Heart left ventricle (tissue), 16 donors: Measurements from ENCODE around the gene NDUFAB1. TPM values are rescaled to one million over a fixed set of nuclear protein-coding genes. Genes with fewer than 3 reads are reported as not detected.

Experiments used
- ATAC-seq, 4 donors: fragments of 200-7000 bp; cut with Tn5 transposase; one replicate each; pipeline ENCODE4 v1.9.1; 2020 to 2022; ENCODE audit warnings: moderate library complexity in 4 of 4, mild to moderate bottlenecking in 3 of 4, moderate number of reproducible peaks in 1 of 4
- DNase-seq, 5 donors: peaks; one replicate each; pipeline ENCODE4 v3.0.0-alpha.2; 2020
- H3K27ac ChIP-seq, 12 donors: fragments of 200-600 bp; sonication (generic) in 4 of 12; one replicate each; pipeline versions ENCODE4 v1.5.0 to v1.8.0; 2016 to 2022; ENCODE audit warnings: mild to moderate bottlenecking in 2 of 12
- H3K27me3 ChIP-seq, 9 donors: fragments of 200-600 bp; sonication (generic) in 2 of 9; one replicate each; pipeline versions ENCODE4 v1.5.1 to v1.8.0; 2016 to 2022; ENCODE audit warnings: mild to moderate bottlenecking in 3 of 9
- H3K36me3 ChIP-seq, 9 donors: fragments of 200-600 bp; sonication (generic) in 2 of 9; one replicate each; pipeline versions ENCODE4 v1.5.0 to v1.8.0; 2018 to 2022; ENCODE audit warnings: mild to moderate bottlenecking in 2 of 9
- H3K4me1 ChIP-seq, 12 donors: fragments of 200-600 bp; sonication (generic) in 4 of 12; one replicate each; pipeline versions ENCODE4 v1.5.0 to v1.8.0; 2016 to 2022; ENCODE audit warnings: mild to moderate bottlenecking in 3 of 12
- H3K4me3 ChIP-seq, 12 donors: fragments of 200-600 bp; sonication (generic) in 4 of 12; one replicate each; pipeline versions ENCODE4 v1.5.0 to v1.8.0; 2017 to 2022; ENCODE audit warnings: mild to moderate bottlenecking in 9 of 12, moderate library complexity in 4 of 12
- H3K9me3 ChIP-seq, 12 donors: fragments of 200-600 bp; sonication (generic) in 4 of 12; one replicate each; pipeline versions ENCODE4 v1.5.0 to v1.8.0; 2016 to 2022; ENCODE audit warnings: mild to moderate bottlenecking in 1 of 12
- CTCF ChIP-seq, 12 donors: fragments of 200-600 bp; sonication (generic) in 4 of 12; IDR thresholded peaks; one replicate each; pipeline versions ENCODE4 v1.5.0 to v1.8.0; 2018 to 2022; ENCODE audit warnings: antibody characterized with exemption in 12 of 12, mild to moderate bottlenecking in 5 of 12
- POLR2A ChIP-seq, 2 donors: fragments of 450-650 bp; IDR thresholded peaks; one replicate each; pipeline ENCODE4 v1.6.1; 2017; ENCODE audit warnings: antibody characterized with exemption in 2 of 2, mild to moderate bottlenecking in 2 of 2, moderate library complexity in 2 of 2
- WGBS, 4 donors: extraction: QIAGEN DNeasy Blood & Tissue Kit in 2 of 4; methylation state at CpG; one replicate each; pipeline versions ENCODE4 v1.1.5 to v1.1.7; 2013 to 2018; 5-methylcytosine and 5-hydroxymethylcytosine counted together
- intact Hi-C, 10 donors: fragments of 100-400 bp; cut with DNase I; formaldehyde crosslinking; loops; one replicate each; pipeline versions ENCODE4 v1.11.1 to v1.14.2; 2022
- polyA plus RNA-seq, 2 donors: library from polyadenylated mRNA; stranded (reverse); fragments of 200-250 nt; gene quantifications; one replicate each; pipeline ENCODE4 v1.2.3, GENCODE V29; 2013
- total RNA-seq, 9 donors: library from RNA; depleted of rRNA in 2 of 9; stranded (reverse); fragments of >200 nt in 2 of 9; fragmentation: NEBNext Ultra II Directional in 3 of 9; extraction: Animal tissue kit (Norgen Biotek cat#: 25700) in 3 of 9; gene quantifications; one replicate each; pipeline versions ENCODE4 v1.1.0 to v1.2.4, GENCODE V29; 2016 to 2023
- donor health status: ischemic (EF 13 %, LVEDD 7.1; RV severe dilation, severe dysfunction).
- donor health status: healthy with polysubstance abuse.
- donor health status: DM: no; HTN: yes; CAD: no.
- donor health status: DM: no; HTN: no; CAD: no.
- donor health status: ischemic (EF 25% LVEDD 6.9; RV normal size, moderate dysfunction).
- donor health status: ischemic (EF 25% LVEDD 5.7; RV mildly dilated, moderate dysfunction).
- donor health status: healthy.
- donor health status: DM: yes; HTN: yes; CAD: no.
- donor health status: ischemic (EF 35%, LVEDD 5.7; RV mildly dilated, moderate dysfunction).
- donor health status: nonischemic (EF 11% LVEDD 7.7; RV severe dilation, severe dysfunction).
- donor health status: DM: yes; HTN: yes; CAD: no.
- donor health status: PGD.
- donor health status: ischemic (EF 29% LVEDD 5.4; RV normal size, mild dysfunction).
- donor health status: nonischemic (EF 23%, LVEDD 6.1; RV moderate dilation, normal function).

The NDUFAB1 gene
- total and polyA plus RNA-seq, 11 donors = 298 to 896 (median 435) TPM

- H3K27ac ChIP-seq = no peak overlapping the region
Observed at GRCh38 chr16:23563186-23563585, 32.9 kb downstream of the NDUFAB1 start.

GRCh38 chr16:23562505-23562904 lies 33.6 kb downstream of the NDUFAB1 start:
- H3K36me3 ChIP-seq = peaks cover 0 to 87% (median 84%) of the 10 kb centered on the region in 9 donors
- 91 to 96% (median 94%) methylated on average over 13 of the region's 13 CpGs for WGBS, 4 donors
- no peak overlapping the region for H3K27ac ChIP-seq
- TF ChIP-seq POLR2A (IDR thresholded peaks at IDR 0.05) (no peak), CTCF (IDR thresholded peaks at IDR 0.05) (no peak)
- no peaks in the 10 kb centered on the region for H3K27me3 ChIP-seq
- no peak overlapping the region for H3K4me3 ChIP-seq
- no peaks in the 10 kb centered on the region for H3K9me3 ChIP-seq
- DNase-seq (no peak), ATAC-seq (no peak)
- peaks cover 7 to 50% (median 29%) of the 10 kb centered on the region in 12 donors for H3K4me1 ChIP-seq
- intact Hi-C loops = no loop called here

More at GRCh38 chr16:23563186-23563585, 32.9 kb downstream of the NDUFAB1 start:
- H3K36me3 ChIP-seq = peaks cover 0 to 94% (median 91%) of the 10 kb centered on the region in 9 donors
- no peak overlapping the region for H3K4me3 ChIP-seq
- ATAC-seq (no peak), DNase-seq (no peak)
- WGBS, 4 donors = 83 to 90% (median 88%) methylated on average over 6 of the region's 6 CpGs
- peaks cover 7 to 48% (median 29%) of the 10 kb centered on the region in 12 donors for H3K4me1 ChIP-seq
- TF ChIP-seq POLR2A (IDR thresholded peaks at IDR 0.05) (no peak), CTCF (IDR thresholded peaks at IDR 0.05) (no peak)
- intact Hi-C loops = no loop called here
- no peaks in the 10 kb centered on the region for H3K27me3 ChIP-seq
- H3K9me3 ChIP-seq = no peaks in the 10 kb centered on the region

- no peak overlapping the region for H3K4me3 ChIP-seq
- intact Hi-C loops = no loop called here
Observed at GRCh38 chr16:23561586-23561985, 34.5 kb downstream of the NDUFAB1 start.

More at GRCh38 chr16:23561586-23561985, 34.5 kb downstream of the NDUFAB1 start:
- H3K9me3 ChIP-seq = no peaks in the 10 kb centered on the region
- 74 to 83% (median 82%) methylated on average over 5 of the region's 5 CpGs for WGBS, 4 donors
- no peak overlapping the region for H3K27ac ChIP-seq
- TF ChIP-seq CTCF (IDR thresholded peaks at IDR 0.05) (no peak), POLR2A (IDR thresholded peaks at IDR 0.05) (no peak)
- H3K27me3 ChIP-seq = no peaks in the 10 kb centered on the region
- H3K4me1 ChIP-seq = peaks cover 9 to 54% (median 31%) of the 10 kb centered on the region in 12 donors
- no peak for ATAC-seq
- peaks cover 0 to 78% (median 75%) of the 10 kb centered on the region in 9 donors for H3K36me3 ChIP-seq
- DNase-seq = no peak
